A549 (cell line): ENCODE results near the gene NSMCE1. TPM values are rescaled to one million over a fixed set of nuclear protein-coding genes. Genes with fewer than 3 reads are reported as not detected.

Experiments used
- ATOH8 ChIP-seq: fragments of 250-450 bp; sonication (Bioruptor Pico); IDR thresholded peaks from 2 replicates; pipeline ENCODE4 v1.5.0; 2020; ENCODE audit warnings: low read depth, mild to moderate bottlenecking, moderate library complexity
- CBX2 ChIP-seq: fragments of 200-600 bp; sonication (generic); IDR thresholded peaks from 2 replicates; pipeline ENCODE4 v1.6.1; 2016; ENCODE audit warnings: low read depth, mild to moderate bottlenecking, borderline replicate concordance
- CBX8 ChIP-seq: fragments of 200-600 bp; sonication (generic); IDR thresholded peaks from 2 replicates; pipeline ENCODE4 v1.6.1; 2016
- CHD2 ChIP-seq: fragments of 150-350 bp; IDR thresholded peaks from 2 replicates; pipeline ENCODE4 v1.6.1; 2014; ENCODE audit warnings: low read length; ENCODE audit not compliant: partially characterized antibody
- E2F6 ChIP-seq: IDR thresholded peaks from 2 replicates; pipeline ENCODE4 v1.6.1; 2012; ENCODE audit warnings: low read depth, borderline replicate concordance
- FOSL2 ChIP-seq, 2 experiments: fragments of 450-650 bp in 1 of 2; fragments of >200 bp in 1 of 2; sonication (Bioruptor Twin) in 1 of 2; formaldehyde crosslinking; IDR thresholded peaks; 2 replicates each; pipeline versions ENCODE4 v1.5.0 to v1.6.1; 2016 to 2020; ENCODE audit warnings: mild to moderate bottlenecking in 1 of 2, moderate library complexity in 1 of 2
- FOXS1 ChIP-seq: fragments of 250-450 bp; sonication (Bioruptor Pico); IDR thresholded peaks from 2 replicates; pipeline ENCODE4 v1.5.0; 2020; ENCODE audit warnings: mild to moderate bottlenecking, moderate library complexity
- GATA3 ChIP-seq: IDR thresholded peaks from 2 replicates; pipeline ENCODE4 v1.6.1; 2012; ENCODE audit warnings: borderline replicate concordance
- HDAC2 ChIP-seq: fragments of 200-600 bp; sonication (generic); IDR thresholded peaks from 2 replicates; pipeline ENCODE4 v1.6.1; 2016
- HOXA7 ChIP-seq: fragments of 250-450 bp; sonication (Bioruptor Pico); IDR thresholded peaks from 2 replicates; pipeline ENCODE4 v1.5.0; 2020; ENCODE audit warnings: mild to moderate bottlenecking, moderate library complexity
- HOXB13 ChIP-seq: fragments of 250-450 bp; sonication (Bioruptor Pico); IDR thresholded peaks from 2 replicates; pipeline ENCODE4 v1.5.0; 2020; ENCODE audit warnings: low read depth, mild to moderate bottlenecking, moderate library complexity
- HOXB5 ChIP-seq: fragments of 250-450 bp; sonication (Bioruptor Pico); IDR thresholded peaks from 2 replicates; pipeline ENCODE4 v1.5.0; 2020; ENCODE audit warnings: mild to moderate bottlenecking, moderate library complexity
- KDM5A ChIP-seq: fragments of 200-600 bp; sonication (generic); IDR thresholded peaks from 2 replicates; pipeline ENCODE4 v1.6.1; 2016; ENCODE audit warnings: antibody characterized with exemption, mild to moderate bottlenecking
- MAFK ChIP-seq: fragments of 450-650 bp; IDR thresholded peaks from 2 replicates; pipeline ENCODE4 v1.6.1; 2014; ENCODE audit not compliant: partially characterized antibody
- MAZ ChIP-seq: fragments of 150-350 bp; IDR thresholded peaks from 2 replicates; pipeline ENCODE4 v1.6.1; 2014; ENCODE audit warnings: antibody characterized with exemption, low read depth, low read length, borderline replicate concordance
- NFE2L2 ChIP-seq: fragments of 150-350 bp; conservative IDR thresholded peaks from 2 replicates; pipeline ENCODE4 v1.6.1; 2014; ENCODE audit warnings: low read length
- NPAS2 ChIP-seq: fragments of 250-450 bp; sonication (Bioruptor Pico); IDR thresholded peaks from 2 replicates; pipeline ENCODE4 v1.8.0; 2022; ENCODE audit warnings: mild to moderate bottlenecking, moderate library complexity, borderline replicate concordance
- NR3C1 ChIP-seq: fragments of >200 bp; sonication (Bioruptor Twin); formaldehyde crosslinking; IDR thresholded peaks from 3 replicates; pipeline ENCODE4 v1.6.1; 2017
- PBX3 ChIP-seq: IDR thresholded peaks from 2 replicates; pipeline ENCODE4 v1.6.1; 2012
- PHF8 ChIP-seq: fragments of 200-600 bp; sonication (generic); IDR thresholded peaks from 2 replicates; pipeline ENCODE4 v1.6.1; 2016; ENCODE audit warnings: low read depth, mild to moderate bottlenecking, antibody characterized with exemption, moderate library complexity, borderline replicate concordance
- RAD21 ChIP-seq, 2 experiments: fragments of >200 bp in 1 of 2; sonication (Bioruptor Twin) in 1 of 2; formaldehyde crosslinking in 1 of 2; IDR thresholded peaks in 1 of 2; conservative IDR thresholded peaks in 1 of 2; 2 replicates in 1 of 2; 3 replicates in 1 of 2; pipeline ENCODE4 v1.6.1; 2012 to 2018; ENCODE audit warnings: inconsistent platforms in 1 of 2
- RCOR1 ChIP-seq: fragments of 150-350 bp; IDR thresholded peaks from 2 replicates; pipeline ENCODE4 v1.6.1; 2014; ENCODE audit warnings: antibody characterized with exemption, low read length, low read depth
- REST ChIP-seq: fragments of 200-600 bp; sonication (generic); IDR thresholded peaks from 2 replicates; pipeline ENCODE4 v1.6.1; 2016; ENCODE audit warnings: antibody characterized with exemption, mild to moderate bottlenecking, moderate library complexity
- RNF2 ChIP-seq: fragments of 200-600 bp; sonication (generic); IDR thresholded peaks from 2 replicates; pipeline ENCODE4 v1.6.1; 2016; ENCODE audit warnings: low read depth, mild to moderate bottlenecking, antibody characterized with exemption, moderate library complexity, borderline replicate concordance
- SMC3 ChIP-seq: fragments of >200 bp; sonication (Bioruptor Twin); formaldehyde crosslinking; IDR thresholded peaks from 3 replicates; pipeline ENCODE4 v1.6.1; 2018; ENCODE audit warnings: inconsistent platforms
- polyA plus RNA-seq, 4 experiments: library from polyadenylated mRNA; depleted of rRNA in 3 of 4; stranded (reverse); fragments of >200 nt; fragmentation: RNase III in 1 of 4; extraction: RNeasy Plus Mini Kit Qiagen cat#74134 plus additional on column Dnase treatment in 1 of 4; gene quantifications; 2 replicates in 3 of 4; 3 replicates in 1 of 4; pipeline ENCODE4 v1.2.3, GENCODE V29; 2011 to 2017

The NSMCE1 gene
- polyA plus RNA-seq, 2 of the 4 experiments (the other 2 are of a cell fraction): 32.0 to 59.9 TPM

- TF ChIP-seq PBX3 (peak; percentile 86), RNF2 (no peak), ATOH8 (no peak), RAD21 (conservative IDR thresholded peaks at IDR 0.05 in 1 of 2, IDR thresholded peaks at IDR 0.05 in 1 of 2) (no peak), HOXB13 (CRISPR knock-in tag) (0 out of 2 replicates have a peak, but pooled peaks have one; percentile 3), SMC3 (no peak), MAFK (no peak), RCOR1 (no peak), HDAC2 (0 out of 2 replicates have a peak, but pooled peaks have one; percentile 14), NPAS2 (CRISPR knock-in tag) (no peak), GATA3 (no peak), E2F6 (peak; percentile 81; the same call in 1 of the 2 replicates), CBX8 (no peak), CHD2 (no peak), HOXA7 (no peak), PHF8 (peak; percentile 83), FOSL2 (IDR thresholded peaks at IDR 0.05) (no peak), FOSL2 (CRISPR knock-in tag; IDR thresholded peaks at IDR 0.05) (no peak), NFE2L2 (no peak), MAZ (no peak), CBX2 (no peak), NR3C1 (no peak), HOXB5 (CRISPR knock-in tag) (no peak; the same call in 1 of the 2 replicates), KDM5A (no peak), REST (0 out of 2 replicates have a peak, but pooled peaks have one; percentile 17), FOXS1 (no peak)
Observed at GRCh38 chr16:27268376-27269299, at the start of gene NSMCE1 (continued).
